ENCODE results near the gene CFD.

GRCh38 chr19:855142-855541 lies 4.3 kb upstream of the CFD start:
- TF ChIP-seq TCF12 (IDR thresholded peaks at IDR 0.05; ENCODE audit: low read depth, low read length): no peak
- TF ChIP-seq, protein P1, sequence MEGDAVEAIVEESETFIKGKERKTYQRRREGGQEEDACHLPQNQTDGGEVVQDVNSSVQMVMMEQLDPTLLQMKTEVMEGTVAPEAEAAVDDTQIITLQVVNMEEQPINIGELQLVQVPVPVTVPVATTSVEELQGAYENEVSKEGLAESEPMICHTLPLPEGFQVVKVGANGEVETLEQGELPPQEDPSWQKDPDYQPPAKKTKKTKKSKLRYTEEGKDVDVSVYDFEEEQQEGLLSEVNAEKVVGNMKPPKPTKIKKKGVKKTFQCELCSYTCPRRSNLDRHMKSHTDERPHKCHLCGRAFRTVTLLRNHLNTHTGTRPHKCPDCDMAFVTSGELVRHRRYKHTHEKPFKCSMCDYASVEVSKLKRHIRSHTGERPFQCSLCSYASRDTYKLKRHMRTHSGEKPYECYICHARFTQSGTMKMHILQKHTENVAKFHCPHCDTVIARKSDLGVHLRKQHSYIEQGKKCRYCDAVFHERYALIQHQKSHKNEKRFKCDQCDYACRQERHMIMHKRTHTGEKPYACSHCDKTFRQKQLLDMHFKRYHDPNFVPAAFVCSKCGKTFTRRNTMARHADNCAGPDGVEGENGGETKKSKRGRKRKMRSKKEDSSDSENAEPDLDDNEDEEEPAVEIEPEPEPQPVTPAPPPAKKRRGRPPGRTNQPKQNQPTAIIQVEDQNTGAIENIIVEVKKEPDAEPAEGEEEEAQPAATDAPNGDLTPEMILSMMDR (IDR thresholded peaks at IDR 0.05 in 2 of 3, conservative IDR thresholded peaks at IDR 0.05 in 1 of 3; ENCODE audit: control insufficient read depth in 2 of 3, extremely low read depth in 1 of 3, insufficient read depth in 1 of 3, low read depth in 3 of 3, low read length in 3 of 3): no peak
- TF ChIP-seq ZNF217 (IDR thresholded peaks at IDR 0.05): no peak
- TF ChIP-seq MTA3 (IDR thresholded peaks at IDR 0.05; ENCODE audit: borderline replicate concordance, low read length): no peak
- no peak for TF ChIP-seq POLR2AphosphoS5 (IDR thresholded peaks at IDR 0.05; ENCODE audit: low read length)
- TF ChIP-seq, protein P2, sequence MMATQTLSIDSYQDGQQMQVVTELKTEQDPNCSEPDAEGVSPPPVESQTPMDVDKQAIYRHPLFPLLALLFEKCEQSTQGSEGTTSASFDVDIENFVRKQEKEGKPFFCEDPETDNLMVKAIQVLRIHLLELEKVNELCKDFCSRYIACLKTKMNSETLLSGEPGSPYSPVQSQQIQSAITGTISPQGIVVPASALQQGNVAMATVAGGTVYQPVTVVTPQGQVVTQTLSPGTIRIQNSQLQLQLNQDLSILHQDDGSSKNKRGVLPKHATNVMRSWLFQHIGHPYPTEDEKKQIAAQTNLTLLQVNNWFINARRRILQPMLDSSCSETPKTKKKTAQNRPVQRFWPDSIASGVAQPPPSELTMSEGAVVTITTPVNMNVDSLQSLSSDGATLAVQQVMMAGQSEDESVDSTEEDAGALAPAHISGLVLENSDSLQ (IDR thresholded peaks at IDR 0.05): no peak
- no peak for TF ChIP-seq POLR2A (IDR thresholded peaks at IDR 0.05; ENCODE audit: low read depth, low read length)
- TF ChIP-seq YY1 (IDR thresholded peaks at IDR 0.05; ENCODE audit: low read depth, low read length): no peak
- TF ChIP-seq FOXM1 (IDR thresholded peaks at IDR 0.05; ENCODE audit: low read depth, low read length): no peak
- TF ChIP-seq, protein P3, sequence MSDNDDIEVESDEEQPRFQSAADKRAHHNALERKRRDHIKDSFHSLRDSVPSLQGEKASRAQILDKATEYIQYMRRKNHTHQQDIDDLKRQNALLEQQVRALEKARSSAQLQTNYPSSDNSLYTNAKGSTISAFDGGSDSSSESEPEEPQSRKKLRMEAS (IDR thresholded peaks at IDR 0.05; ENCODE audit: low read depth, low read length): no peak
- TF ChIP-seq BCL11A (IDR thresholded peaks at IDR 0.05; ENCODE audit: low read depth, low read length): no peak
